Lung (tissue), 12 donors: ENCODE measurements around the gene CAP2. TPM values are rescaled to one million over a fixed set of nuclear protein-coding genes. Genes with fewer than 3 reads are reported as not detected.

Experiments
- ATAC-seq: fragments of 200-7000 bp; cut with Tn5 transposase; one replicate; pipeline ENCODE4 v1.9.1; 2020; ENCODE audit warnings: moderate number of reproducible peaks; ENCODE audit not compliant: insufficient read depth, low FRiP score
- DNase-seq, 3 donors: peaks; one replicate each; pipeline ENCODE4 v3.0.0-alpha.2; 2013 to 2017
- H3K27ac ChIP-seq, 2 donors: one replicate each; pipeline ENCODE4 v1.5.1; 2013; ENCODE audit warnings: mild to moderate bottlenecking in 2 of 2, moderate library complexity in 2 of 2, control low read depth in 1 of 2, inconsistent platforms in 1 of 2, low read depth in 1 of 2, low read length in 1 of 2
- H3K27me3 ChIP-seq, 3 donors: one replicate each; pipeline ENCODE4 v1.5.1; 2013; ENCODE audit warnings: low read length in 2 of 3; ENCODE audit not compliant: control insufficient read depth in 3 of 3, insufficient read depth in 3 of 3
- H3K36me3 ChIP-seq, 4 donors: one replicate each; pipeline ENCODE4 v1.5.1; 2013; ENCODE audit warnings: low read length in 4 of 4, mild to moderate bottlenecking in 1 of 4, moderate library complexity in 1 of 4; ENCODE audit not compliant: control insufficient read depth in 4 of 4, insufficient read depth in 4 of 4
- H3K4me1 ChIP-seq, 5 donors: one replicate each; pipeline ENCODE4 v1.5.1; 2013; ENCODE audit warnings: low read length in 5 of 5, mild to moderate bottlenecking in 2 of 5, moderate library complexity in 1 of 5; ENCODE audit not compliant: control insufficient read depth in 5 of 5, insufficient read depth in 5 of 5
- H3K4me3 ChIP-seq: one replicate; pipeline ENCODE4 v1.5.1; 2013; ENCODE audit warnings: mild to moderate bottlenecking, control low read depth, moderate library complexity
- H3K9ac ChIP-seq, 2 donors: one replicate each; pipeline ENCODE4 v1.5.1; 2013; ENCODE audit warnings: low read length in 2 of 2, control low read depth in 1 of 2; ENCODE audit not compliant: insufficient read depth in 1 of 2
- H3K9me3 ChIP-seq, 4 donors: one replicate each; pipeline ENCODE4 v1.5.1; 2013; ENCODE audit warnings: low read length in 3 of 4, mild to moderate bottlenecking in 1 of 4, moderate library complexity in 1 of 4; ENCODE audit not compliant: control insufficient read depth in 4 of 4, insufficient read depth in 3 of 4
- CTCF ChIP-seq: IDR thresholded peaks from 2 replicates; pipeline ENCODE4 v1.5.1; 2012; ENCODE audit warnings: mild to moderate bottlenecking; ENCODE audit errors: control extremely low read depth, extremely low read depth
- WGBS, 2 donors: extraction: QIAGEN DNeasy Blood & Tissue Kit; methylation state at CpG; one replicate each; pipeline ENCODE4 v1.1.7; 2013; 5-methylcytosine and 5-hydroxymethylcytosine counted together
- polyA plus RNA-seq, 2 donors: library from polyadenylated mRNA; stranded (reverse); fragments of 200-250 nt; gene quantifications; one replicate each; pipeline ENCODE4 v1.2.1, GENCODE V29; 2013
- total RNA-seq, 2 donors: library from RNA; depleted of rRNA in 1 of 2; stranded (reverse); fragments of >200 nt in 1 of 2; gene quantifications; one replicate each; pipeline ENCODE4 v1.2.1, GENCODE V29; 2014 to 2021
- donor health status: control.
- donor health status: control.
- donor health status: Bipolar disorder and iron deficiency.
- donor health status: healthy.
- donor health status: DM: yes; HTN: yes; CAD: no.

The CAP2 gene
- total and polyA plus RNA-seq, 4 donors, result 2.0 to 5.7 (median 3.4) TPM

- Histone ChIP-seq H3K27me3 (no peaks in the 10 kb centered on the region), H3K4me3 (no peak overlapping the region), H3K9ac (no peak overlapping the region), H3K4me1 (peaks cover 0 to 29% (median 7%) of the 10 kb centered on the region in 5 donors), H3K27ac (no peak overlapping the region), H3K9me3 (no peaks in the 10 kb centered on the region), H3K36me3 (no peaks in the 10 kb centered on the region)
- DNase-seq (no peak), ATAC-seq (no peak)
- 93 to 95% methylated on average over 4 of the region's 4 CpGs for WGBS, 2 donors
- TF ChIP-seq CTCF, result no peak
Measured at GRCh38 chr6:17475606-17476244, 82.3 kb downstream of the CAP2 start.

GRCh38 chr6:17476511-17476910 is 83.1 kb downstream of the CAP2 start:
- no peak for DNase-seq
- H3K4me1 ChIP-seq, result peaks cover 0 to 26% (median 7%) of the 10 kb centered on the region in 5 donors
- no peak for TF ChIP-seq CTCF
- H3K4me3 ChIP-seq, result no peak overlapping the region
- H3K9ac ChIP-seq, result no peak overlapping the region
- H3K36me3 ChIP-seq, result no peaks in the 10 kb centered on the region
- no peaks in the 10 kb centered on the region for H3K9me3 ChIP-seq
- WGBS, 2 donors, result 86 to 88% methylated on average over 3 to 4 of the region's 4 CpGs
- H3K27me3 ChIP-seq, result no peaks in the 10 kb centered on the region
- no peak for ATAC-seq
- no peak overlapping the region for H3K27ac ChIP-seq

GRCh38 chr6:17477356-17477755 is 84.0 kb downstream of the CAP2 start:
- 91 to 94% methylated on average over 2 of the region's 2 CpGs for WGBS, 2 donors
- ATAC-seq (no peak), DNase-seq (no peak)
- Histone ChIP-seq H3K4me3 (no peak overlapping the region), H3K36me3 (no peaks in the 10 kb centered on the region), H3K9ac (no peak overlapping the region), H3K9me3 (no peaks in the 10 kb centered on the region), H3K27me3 (no peaks in the 10 kb centered on the region), H3K27ac (no peak overlapping the region), H3K4me1 (peaks cover 0 to 26% (median 7%) of the 10 kb centered on the region in 5 donors)
- no peak for TF ChIP-seq CTCF
